Endothelial cell (in vitro differentiated cells): ENCODE results near the gene PPP1CA. TPM values are rescaled to one million over a fixed set of nuclear protein-coding genes. Genes with fewer than 3 reads are reported as not detected.

Source experiments
- DNase-seq: peaks from one replicate; pipeline ENCODE4 v3.0.0; 2021; ENCODE audit warnings: low spot score
- H3K27ac Mint-ChIP-seq: one replicate; pipeline ENCODE4 v1.8.0; 2021; ENCODE audit warnings: mixed read lengths, inconsistent platforms; ENCODE audit not compliant: unreplicated experiment
- H3K27me3 Mint-ChIP-seq: one replicate; pipeline ENCODE4 v1.8.0; 2021; ENCODE audit warnings: mild to moderate bottlenecking, moderate library complexity, mixed read lengths, inconsistent platforms; ENCODE audit not compliant: unreplicated experiment
- H3K36me3 Mint-ChIP-seq: one replicate; pipeline ENCODE4 v1.8.0; 2021; ENCODE audit warnings: mild to moderate bottlenecking, low read depth, mixed read lengths, inconsistent platforms; ENCODE audit not compliant: unreplicated experiment
- H3K4me1 Mint-ChIP-seq: one replicate; pipeline ENCODE4 v1.8.0; 2021; ENCODE audit warnings: mild to moderate bottlenecking, mixed read lengths, inconsistent platforms; ENCODE audit not compliant: unreplicated experiment
- H3K4me3 Mint-ChIP-seq: one replicate; pipeline ENCODE4 v1.8.0; 2021; ENCODE audit warnings: mild to moderate bottlenecking, mixed read lengths, inconsistent platforms; ENCODE audit not compliant: unreplicated experiment
- H3K9me3 Mint-ChIP-seq: one replicate; pipeline ENCODE4 v1.8.0; 2021; ENCODE audit warnings: mixed read lengths, inconsistent platforms; ENCODE audit not compliant: unreplicated experiment
- CTCF ChIP-seq: fragments of 200-600 bp; sonication (generic); IDR thresholded peaks from one replicate; pipeline ENCODE4 v1.5.0; 2021; ENCODE audit warnings: antibody characterized with exemption; ENCODE audit not compliant: unreplicated experiment
- total RNA-seq: library from RNA; stranded (reverse); fragmentation: NEBNext Ultra II Directional; extraction: Animal tissue kit (Norgen Biotek cat#: 25700); gene quantifications from one replicate; pipeline ENCODE4 v1.2.1, GENCODE V29; 2021; ENCODE audit not compliant: unreplicated experiment

Gene PPP1CA
- total RNA-seq, 1 donor from 2014 or later: 249 TPM

GRCh38 chr11:67372993-67373647 is 28.5 kb downstream of the PPP1CA start, which contains the start of gene CLCF1:
Gene CLCF1, minus strand, starts transcription at chr11:67373598. Its CDS starts 59 bp downstream, at chr11:67373539.
- Mint-ChIP-seq H3K27ac (peak within 1 kb of the TSS; percentile 95), H3K27me3 (peaks cover 19% of the 10 kb centered on the region), H3K4me3 (peak within 1 kb of the TSS; percentile 97), H3K36me3 (peaks cover 14% of the 10 kb centered on the region), H3K4me1 (peaks cover 43% of the 10 kb centered on the region), H3K9me3 (no peaks in the 10 kb centered on the region)
- no peak for TF ChIP-seq CTCF
- peak; percentile 72 for DNase-seq

- TF ChIP-seq CTCF: no peak
- Mint-ChIP-seq H3K27ac (no peak overlapping the region), H3K36me3 (peaks cover 14% of the 10 kb centered on the region), H3K9me3 (no peaks in the 10 kb centered on the region), H3K4me1 (peaks cover 45% of the 10 kb centered on the region), H3K27me3 (peaks cover 19% of the 10 kb centered on the region), H3K4me3 (no peak overlapping the region)
- DNase-seq: no peak
Observed at GRCh38 chr11:67372321-67372992, 29.2 kb downstream of the PPP1CA start.

- H3K27me3 Mint-ChIP-seq: peaks cover 18% of the 10 kb centered on the region
- H3K4me1 Mint-ChIP-seq: peaks cover 45% of the 10 kb centered on the region
- peaks cover 14% of the 10 kb centered on the region for H3K36me3 Mint-ChIP-seq
- no peak for DNase-seq
- peak overlapping the region; percentile 52 for H3K27ac Mint-ChIP-seq
- no peaks in the 10 kb centered on the region for H3K9me3 Mint-ChIP-seq
- TF ChIP-seq CTCF: no peak
- H3K4me3 Mint-ChIP-seq: peak overlapping the region; percentile 92
Observed at GRCh38 chr11:67371911-67372320, 29.7 kb downstream of the PPP1CA start.

- Mint-ChIP-seq H3K4me3 (peak overlapping the region; percentile 92), H3K9me3 (no peaks in the 10 kb centered on the region), H3K27ac (no peak overlapping the region), H3K4me1 (peaks cover 45% of the 10 kb centered on the region), H3K36me3 (peaks cover 14% of the 10 kb centered on the region), H3K27me3 (peaks cover 18% of the 10 kb centered on the region)
- DNase-seq: peak; percentile 53
- TF ChIP-seq CTCF: no peak
Observed at GRCh38 chr11:67371189-67371910, 30.3 kb downstream of the PPP1CA start.
